Sigmoid colon (tissue), 4 donors: Measurements from ENCODE around the gene PIGQ.

ENCODE experiments used
- EP300 ChIP-seq, 4 donors: sonication (generic); formaldehyde crosslinking; IDR thresholded peaks; one replicate each; pipeline ENCODE4 v1.6.1; 2017; ENCODE audit warnings: antibody characterized with exemption in 4 of 4
- POLR2A ChIP-seq, 2 donors: fragments of 450-650 bp; IDR thresholded peaks; one replicate each; pipeline ENCODE4 v1.6.1; 2016; ENCODE audit warnings: antibody characterized with exemption in 2 of 2, mild to moderate bottlenecking in 2 of 2, moderate library complexity in 2 of 2
- TF ChIP-seq, protein P1 (sequence below), 4 experiments: fragments of 450-650 bp in 3 of 4; fragments of 200-600 bp in 1 of 4; IDR thresholded peaks; one replicate each; pipeline ENCODE4 v1.5.1; 2016 to 2019; ENCODE audit warnings: antibody characterized with exemption in 4 of 4, mild to moderate bottlenecking in 3 of 4, moderate library complexity in 2 of 4

DNA sequence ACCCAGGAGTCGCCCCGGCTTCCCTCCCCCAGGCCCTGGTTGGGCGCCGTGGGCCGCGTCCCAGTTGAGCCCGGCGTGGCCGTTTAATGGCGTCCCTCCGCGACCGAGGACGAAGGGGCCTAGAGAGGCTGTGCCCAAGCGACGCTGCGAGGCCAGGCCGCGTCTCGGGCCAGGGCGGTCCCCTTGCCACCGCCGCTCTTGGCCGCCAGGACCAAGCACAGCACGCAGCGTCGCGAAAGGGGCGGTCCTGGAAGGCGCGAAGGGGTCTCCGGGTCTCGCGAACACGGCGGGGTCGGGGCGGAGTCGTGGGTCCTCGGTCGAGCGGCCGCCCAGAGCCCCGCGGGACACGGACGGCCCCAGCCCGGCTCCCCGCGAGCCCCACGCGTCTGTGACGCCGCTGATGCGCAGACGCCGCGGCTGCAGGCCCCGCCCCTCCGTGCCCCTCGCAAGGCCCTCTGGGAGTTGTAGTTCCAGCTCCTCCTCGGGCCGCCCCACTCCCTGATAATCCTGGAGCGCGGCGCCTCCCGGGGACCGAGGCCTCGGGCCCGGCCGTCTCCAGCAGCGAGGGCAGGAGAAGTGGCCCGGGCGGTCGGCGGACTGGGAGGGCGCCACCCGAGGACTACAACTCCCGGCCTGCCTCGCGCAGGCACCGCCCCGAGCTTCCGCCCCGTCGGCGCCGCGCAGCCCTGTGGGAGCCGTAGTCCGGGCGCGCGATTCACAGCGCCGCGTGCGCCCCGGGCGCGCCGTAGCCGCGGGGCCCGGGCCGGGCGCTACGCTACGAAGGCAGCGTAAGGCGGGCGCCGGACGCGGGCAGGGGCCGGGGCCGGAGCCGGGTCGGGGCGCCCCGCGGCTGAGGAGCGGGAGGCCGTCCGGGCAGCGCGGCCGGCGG, 42.5 kb upstream of the PIGQ start, which contains the start of gene CAPN15:
- TF ChIP-seq, protein P1, sequence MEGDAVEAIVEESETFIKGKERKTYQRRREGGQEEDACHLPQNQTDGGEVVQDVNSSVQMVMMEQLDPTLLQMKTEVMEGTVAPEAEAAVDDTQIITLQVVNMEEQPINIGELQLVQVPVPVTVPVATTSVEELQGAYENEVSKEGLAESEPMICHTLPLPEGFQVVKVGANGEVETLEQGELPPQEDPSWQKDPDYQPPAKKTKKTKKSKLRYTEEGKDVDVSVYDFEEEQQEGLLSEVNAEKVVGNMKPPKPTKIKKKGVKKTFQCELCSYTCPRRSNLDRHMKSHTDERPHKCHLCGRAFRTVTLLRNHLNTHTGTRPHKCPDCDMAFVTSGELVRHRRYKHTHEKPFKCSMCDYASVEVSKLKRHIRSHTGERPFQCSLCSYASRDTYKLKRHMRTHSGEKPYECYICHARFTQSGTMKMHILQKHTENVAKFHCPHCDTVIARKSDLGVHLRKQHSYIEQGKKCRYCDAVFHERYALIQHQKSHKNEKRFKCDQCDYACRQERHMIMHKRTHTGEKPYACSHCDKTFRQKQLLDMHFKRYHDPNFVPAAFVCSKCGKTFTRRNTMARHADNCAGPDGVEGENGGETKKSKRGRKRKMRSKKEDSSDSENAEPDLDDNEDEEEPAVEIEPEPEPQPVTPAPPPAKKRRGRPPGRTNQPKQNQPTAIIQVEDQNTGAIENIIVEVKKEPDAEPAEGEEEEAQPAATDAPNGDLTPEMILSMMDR (IDR thresholded peaks at IDR 0.05), result peak; percentile 9 to 37 (median 26)
- TF ChIP-seq POLR2A (IDR thresholded peaks at IDR 0.05), result peak; percentile 48 to 59
- TF ChIP-seq EP300 (IDR thresholded peaks at IDR 0.05), result no peak
